ENCODE data around the gene VPS4A.
"Not testable (repeated sequence)": the region's sequence is repeated elsewhere in the genome, so short reads cannot be mapped to it uniquely, and the experiment has no call there.

VPS4A gene

DNA sequence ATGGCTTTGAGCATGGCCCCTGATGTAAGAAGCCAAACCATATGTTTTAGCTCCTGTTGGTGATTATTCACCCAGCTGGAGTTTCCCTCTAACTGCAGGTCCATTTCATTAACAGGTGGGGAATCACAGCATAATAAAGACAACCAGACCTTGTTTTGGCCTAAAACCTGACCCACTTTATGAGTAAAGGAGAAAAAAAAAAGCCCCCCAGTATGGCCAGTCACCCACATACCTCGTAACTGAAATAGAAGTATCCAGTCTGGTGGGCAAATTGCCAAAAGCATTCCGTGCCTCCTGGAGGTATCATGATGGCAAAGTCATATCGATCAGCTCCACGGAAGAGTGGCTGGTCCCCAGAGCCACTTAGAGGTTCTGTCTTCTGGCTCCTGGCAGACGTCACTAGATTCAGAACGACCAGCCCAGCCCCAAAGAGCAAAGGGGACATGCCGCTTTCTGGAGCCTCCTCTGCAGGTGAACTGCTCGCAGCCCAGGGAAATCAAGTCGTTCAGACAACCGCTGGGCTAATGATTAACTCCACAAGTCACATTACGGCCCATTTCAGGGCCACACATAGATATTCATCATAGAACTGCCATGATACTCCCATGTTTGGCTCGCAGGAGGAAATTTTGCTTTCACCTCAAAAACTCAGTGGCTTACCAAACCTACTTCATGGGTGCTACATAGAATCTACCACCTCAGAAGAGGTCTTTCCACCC lies 40.3 kb downstream of the VPS4A start, which contains the start of gene TMED6:
TMED6 (minus strand) TSS at position 478 of the 719 bp plus-strand sequence; CDS start at position 445, 33 bp downstream.
- H3K9ac ChIP-seq (ENCODE audit: low read depth in 1 of 2, low read length in 2 of 2), result peak within 1 kb of the TSS; percentile 0 to 9
- H3K9me3 ChIP-seq (ENCODE audit: control insufficient read depth in 2 of 2, low read length in 2 of 2), result no peaks in the 10 kb centered on the region
- peak within 1 kb of the TSS; percentile 60 to 70 for H3K27ac ChIP-seq (ENCODE audit: low read depth in 2 of 2, low read length in 2 of 2)
- H3K4me3 ChIP-seq (ENCODE audit: low read length in 2 of 2), result peak within 1 kb of the TSS; percentile 11 to 60
- H3K27me3 ChIP-seq (ENCODE audit: control insufficient read depth in 2 of 2, insufficient read depth in 2 of 2, low read length in 2 of 2), result no peaks in the 10 kb centered on the region
- peaks cover 0 to 17% of the 10 kb centered on the region in 2 donors for H3K4me1 ChIP-seq (ENCODE audit: control insufficient read depth in 2 of 2, insufficient read depth in 2 of 2, low read length in 2 of 2)
- peaks cover 10 to 25% of the 10 kb centered on the region in 2 donors for H3K36me3 ChIP-seq (ENCODE audit: control insufficient read depth in 2 of 2, insufficient read depth in 2 of 2, low read length in 2 of 2)

GRCh38 chr16:69360070-69360469 lies 48.9 kb downstream of the VPS4A start:
- H3K27me3 ChIP-seq (ENCODE audit: control insufficient read depth in 2 of 2, insufficient read depth in 2 of 2, low read length in 2 of 2); H3K9me3 ChIP-seq (ENCODE audit: control insufficient read depth in 2 of 2, low read length in 2 of 2); H3K27ac ChIP-seq (ENCODE audit: low read depth in 2 of 2, low read length in 2 of 2); H3K4me1 ChIP-seq (ENCODE audit: control insufficient read depth in 2 of 2, insufficient read depth in 2 of 2, low read length in 2 of 2); H3K4me3 ChIP-seq (ENCODE audit: low read length in 2 of 2); H3K9ac ChIP-seq (ENCODE audit: low read depth in 1 of 2, low read length in 2 of 2): not testable (repeated sequence)
- H3K36me3 ChIP-seq (ENCODE audit: control insufficient read depth in 2 of 2, insufficient read depth in 2 of 2, low read length in 2 of 2), result peaks cover 26 to 30% of the 10 kb centered on the region in 2 donors

DNA sequence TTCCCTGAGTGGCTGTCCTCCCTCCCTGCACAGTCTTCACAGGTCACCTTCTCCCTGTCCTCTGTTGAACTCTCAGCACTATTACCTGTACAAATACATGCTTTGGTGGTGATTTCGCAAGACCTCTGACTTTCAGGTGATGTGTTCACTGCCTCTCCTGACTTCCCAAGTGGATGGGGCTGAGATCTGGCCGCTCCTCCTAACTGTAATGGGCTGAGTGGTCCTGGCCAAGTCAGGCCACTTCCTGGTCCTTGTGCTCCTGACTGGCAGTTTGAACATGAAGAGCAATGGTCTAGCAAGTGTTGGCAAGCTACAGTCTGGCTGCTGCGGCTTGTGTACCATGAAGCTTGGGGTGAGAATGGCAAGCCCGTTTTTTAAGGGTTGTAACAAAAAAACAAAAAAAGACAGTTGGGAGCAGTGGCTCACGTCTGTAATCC lies 52.1 kb downstream of the VPS4A start:
- Histone ChIP-seq H3K36me3 (ENCODE audit: control insufficient read depth in 2 of 2, insufficient read depth in 2 of 2, low read length in 2 of 2) (peaks cover 35 to 43% of the 10 kb centered on the region in 2 donors), H3K27ac (ENCODE audit: low read depth in 2 of 2, low read length in 2 of 2) (no peak overlapping the region), H3K4me3 (ENCODE audit: low read length in 2 of 2) (no peak overlapping the region), H3K9me3 (ENCODE audit: control insufficient read depth in 2 of 2, low read length in 2 of 2) (no peaks in the 10 kb centered on the region), H3K9ac (ENCODE audit: low read depth in 1 of 2, low read length in 2 of 2) (no peak overlapping the region), H3K27me3 (ENCODE audit: control insufficient read depth in 2 of 2, insufficient read depth in 2 of 2, low read length in 2 of 2) (no peaks in the 10 kb centered on the region), H3K4me1 (ENCODE audit: control insufficient read depth in 2 of 2, insufficient read depth in 2 of 2, low read length in 2 of 2) (peaks cover 0 to 4% of the 10 kb centered on the region in 2 donors)

GRCh38 chr16:69364088-69364487 lies 52.9 kb downstream of the VPS4A start:
- Histone ChIP-seq H3K4me1 (ENCODE audit: control insufficient read depth in 2 of 2, insufficient read depth in 2 of 2, low read length in 2 of 2) (peaks cover 0 to 4% of the 10 kb centered on the region in 2 donors), H3K9me3 (ENCODE audit: control insufficient read depth in 2 of 2, low read length in 2 of 2) (no peaks in the 10 kb centered on the region), H3K27me3 (ENCODE audit: control insufficient read depth in 2 of 2, insufficient read depth in 2 of 2, low read length in 2 of 2) (no peaks in the 10 kb centered on the region), H3K4me3 (ENCODE audit: low read length in 2 of 2) (no peak overlapping the region), H3K36me3 (ENCODE audit: control insufficient read depth in 2 of 2, insufficient read depth in 2 of 2, low read length in 2 of 2) (peaks cover 37 to 48% of the 10 kb centered on the region in 2 donors), H3K9ac (ENCODE audit: low read depth in 1 of 2, low read length in 2 of 2) (no peak overlapping the region), H3K27ac (ENCODE audit: low read depth in 2 of 2, low read length in 2 of 2) (no peak overlapping the region)

DNA sequence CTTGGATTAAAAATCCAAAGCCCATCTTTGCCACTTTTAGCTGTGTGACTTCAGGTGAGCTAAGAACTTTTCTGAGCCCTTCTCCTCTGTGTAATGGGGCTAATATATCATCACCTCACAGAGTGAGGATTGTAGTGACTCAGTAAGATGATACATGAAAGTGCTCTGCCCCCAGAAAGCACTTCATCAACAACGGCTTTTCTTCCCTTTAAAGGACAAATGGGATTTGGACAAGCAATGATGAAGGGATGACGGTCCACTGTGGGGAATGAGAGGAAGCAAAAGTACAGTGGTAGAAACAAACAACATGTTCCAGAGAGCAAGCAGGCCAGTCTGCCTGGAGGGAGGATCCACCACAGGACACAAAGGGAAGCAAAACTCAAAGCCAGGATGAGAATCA lies 54.8 kb downstream of the VPS4A start:
- Histone ChIP-seq H3K27ac (ENCODE audit: low read depth in 2 of 2, low read length in 2 of 2) (no peak overlapping the region), H3K36me3 (ENCODE audit: control insufficient read depth in 2 of 2, insufficient read depth in 2 of 2, low read length in 2 of 2) (peaks cover 47 to 63% of the 10 kb centered on the region in 2 donors), H3K4me1 (ENCODE audit: control insufficient read depth in 2 of 2, insufficient read depth in 2 of 2, low read length in 2 of 2) (peaks cover 0 to 4% of the 10 kb centered on the region in 2 donors), H3K4me3 (ENCODE audit: low read length in 2 of 2) (no peak overlapping the region), H3K9me3 (ENCODE audit: control insufficient read depth in 2 of 2, low read length in 2 of 2) (no peaks in the 10 kb centered on the region), H3K27me3 (ENCODE audit: control insufficient read depth in 2 of 2, insufficient read depth in 2 of 2, low read length in 2 of 2) (no peaks in the 10 kb centered on the region), H3K9ac (ENCODE audit: low read depth in 1 of 2, low read length in 2 of 2) (no peak overlapping the region)

DNA sequence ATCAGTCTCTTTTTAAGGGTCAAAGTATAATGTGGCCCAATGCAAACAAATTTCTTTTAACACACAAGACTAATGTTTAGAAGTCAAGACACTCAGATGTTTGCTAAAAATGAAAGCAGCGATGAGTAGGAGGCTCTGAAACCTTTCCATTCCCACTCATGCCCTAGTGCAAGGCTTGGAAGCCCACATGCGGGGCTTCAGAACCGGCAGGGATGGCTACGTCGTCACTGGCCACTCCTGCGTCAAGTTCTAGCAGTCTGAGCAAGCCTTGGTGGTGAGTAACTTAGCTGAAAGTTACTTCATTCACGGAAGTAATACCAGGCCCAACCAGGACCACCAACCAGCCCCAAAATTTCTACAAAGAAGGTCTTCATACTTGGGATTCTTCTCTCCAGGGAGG lies 55.3 kb downstream of the VPS4A start:
- Histone ChIP-seq H3K36me3 (ENCODE audit: control insufficient read depth in 2 of 2, insufficient read depth in 2 of 2, low read length in 2 of 2) (peaks cover 47 to 59% of the 10 kb centered on the region in 2 donors), H3K9ac (ENCODE audit: low read depth in 1 of 2, low read length in 2 of 2) (no peak overlapping the region), H3K27me3 (ENCODE audit: control insufficient read depth in 2 of 2, insufficient read depth in 2 of 2, low read length in 2 of 2) (no peaks in the 10 kb centered on the region), H3K9me3 (ENCODE audit: control insufficient read depth in 2 of 2, low read length in 2 of 2) (no peaks in the 10 kb centered on the region), H3K4me1 (ENCODE audit: control insufficient read depth in 2 of 2, insufficient read depth in 2 of 2, low read length in 2 of 2) (peaks cover 0 to 4% of the 10 kb centered on the region in 2 donors), H3K27ac (ENCODE audit: low read depth in 2 of 2, low read length in 2 of 2) (no peak overlapping the region), H3K4me3 (ENCODE audit: low read length in 2 of 2) (no peak overlapping the region)

DNA sequence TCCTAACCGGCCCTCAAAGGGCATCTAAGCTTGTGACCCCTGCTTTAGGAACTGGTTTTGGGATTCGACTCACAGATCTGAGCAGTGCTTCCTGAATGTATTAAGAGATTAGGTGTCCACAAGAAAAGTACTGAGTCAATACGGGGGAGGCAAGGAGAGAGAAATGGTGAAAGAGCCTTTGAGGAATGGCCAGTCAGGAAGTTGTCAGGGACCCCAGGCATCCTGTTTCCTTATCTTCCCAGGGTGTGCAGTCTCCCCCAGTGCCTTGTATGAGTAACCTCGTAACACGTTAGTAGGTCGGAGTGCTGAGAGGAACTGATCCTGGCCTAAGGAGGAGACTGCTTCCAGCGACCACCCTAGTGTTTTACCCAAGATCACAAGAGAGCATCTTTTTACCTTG lies 56.8 kb downstream of the VPS4A start:
- no peaks in the 10 kb centered on the region for H3K27me3 ChIP-seq (ENCODE audit: control insufficient read depth in 2 of 2, insufficient read depth in 2 of 2, low read length in 2 of 2)
- no peak overlapping the region for H3K4me3 ChIP-seq (ENCODE audit: low read length in 2 of 2)
- H3K9me3 ChIP-seq (ENCODE audit: control insufficient read depth in 2 of 2, low read length in 2 of 2), result no peaks in the 10 kb centered on the region
- H3K9ac ChIP-seq (ENCODE audit: low read depth in 1 of 2, low read length in 2 of 2), result peak overlapping the region in 1 of 2 donors; percentile 6
- H3K27ac ChIP-seq (ENCODE audit: low read depth in 2 of 2, low read length in 2 of 2), result no peak overlapping the region
- peaks cover 47 to 59% of the 10 kb centered on the region in 2 donors for H3K36me3 ChIP-seq (ENCODE audit: control insufficient read depth in 2 of 2, insufficient read depth in 2 of 2, low read length in 2 of 2)
- peaks cover 4 to 9% of the 10 kb centered on the region in 2 donors for H3K4me1 ChIP-seq (ENCODE audit: control insufficient read depth in 2 of 2, insufficient read depth in 2 of 2, low read length in 2 of 2)

GRCh38 chr16:69368866-69369265 lies 57.7 kb downstream of the VPS4A start:
- no peaks in the 10 kb centered on the region for H3K9me3 ChIP-seq (ENCODE audit: control insufficient read depth in 2 of 2, low read length in 2 of 2)
- peaks cover 8 to 15% of the 10 kb centered on the region in 2 donors for H3K4me1 ChIP-seq (ENCODE audit: control insufficient read depth in 2 of 2, insufficient read depth in 2 of 2, low read length in 2 of 2)
- no peak overlapping the region for H3K27ac ChIP-seq (ENCODE audit: low read depth in 2 of 2, low read length in 2 of 2)
- H3K36me3 ChIP-seq (ENCODE audit: control insufficient read depth in 2 of 2, insufficient read depth in 2 of 2, low read length in 2 of 2), result peaks cover 46 to 53% of the 10 kb centered on the region in 2 donors
- no peak overlapping the region for H3K9ac ChIP-seq (ENCODE audit: low read depth in 1 of 2, low read length in 2 of 2)
- no peak overlapping the region for H3K4me3 ChIP-seq (ENCODE audit: low read length in 2 of 2)
- H3K27me3 ChIP-seq (ENCODE audit: control insufficient read depth in 2 of 2, insufficient read depth in 2 of 2, low read length in 2 of 2), result no peaks in the 10 kb centered on the region

DNA sequence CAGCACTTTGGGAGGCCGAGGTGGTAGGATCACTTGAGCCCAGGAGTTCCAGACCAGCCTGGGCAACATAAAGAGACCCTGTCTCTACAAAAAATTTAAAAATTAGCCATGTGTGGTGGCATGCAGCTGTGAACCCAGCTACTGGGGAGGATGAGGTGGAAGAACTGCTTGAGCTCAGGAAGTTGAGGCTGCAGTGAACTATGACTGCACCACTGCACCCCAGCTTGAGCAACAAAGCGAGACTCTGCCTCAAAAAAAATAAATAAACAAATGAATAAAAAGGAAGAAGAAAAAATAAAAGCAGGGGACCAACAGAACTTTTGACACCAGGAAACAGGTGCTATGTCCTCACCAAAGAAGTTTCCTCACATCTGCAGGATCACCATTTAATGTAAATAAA lies 60.4 kb downstream of the VPS4A start:
- no peaks in the 10 kb centered on the region for H3K9me3 ChIP-seq (ENCODE audit: control insufficient read depth in 2 of 2, low read length in 2 of 2)
- H3K36me3 ChIP-seq (ENCODE audit: control insufficient read depth in 2 of 2, insufficient read depth in 2 of 2, low read length in 2 of 2), result peaks cover 26 to 37% of the 10 kb centered on the region in 2 donors
- H3K9ac ChIP-seq (ENCODE audit: low read depth in 1 of 2, low read length in 2 of 2), result no peak overlapping the region
- H3K27ac ChIP-seq (ENCODE audit: low read depth in 2 of 2, low read length in 2 of 2), result no peak overlapping the region
- no peak overlapping the region for H3K4me3 ChIP-seq (ENCODE audit: low read length in 2 of 2)
- H3K4me1 ChIP-seq (ENCODE audit: control insufficient read depth in 2 of 2, insufficient read depth in 2 of 2, low read length in 2 of 2), result peaks cover 8 to 16% of the 10 kb centered on the region in 2 donors
- H3K27me3 ChIP-seq (ENCODE audit: control insufficient read depth in 2 of 2, insufficient read depth in 2 of 2, low read length in 2 of 2), result no peaks in the 10 kb centered on the region

DNA sequence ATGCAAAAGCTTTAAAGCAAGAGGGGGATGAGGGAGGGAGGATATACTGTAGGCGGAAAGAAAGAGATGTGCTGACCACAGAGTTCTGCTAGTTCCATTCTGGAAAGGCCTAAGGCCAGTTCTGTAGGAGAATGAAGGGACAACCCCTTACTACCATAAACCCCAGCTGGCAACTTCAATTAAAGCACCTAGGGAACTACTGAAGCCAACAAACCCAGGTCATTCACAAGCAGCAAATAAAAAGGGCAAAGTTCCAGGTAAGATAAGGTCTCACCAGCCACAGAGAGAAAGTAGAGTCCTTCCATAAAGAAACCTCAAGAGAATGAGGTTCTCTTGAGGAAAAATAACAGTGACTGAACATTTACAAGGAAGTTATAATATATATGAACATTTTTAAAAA lies 61.9 kb downstream of the VPS4A start:
- H3K4me3 ChIP-seq (ENCODE audit: low read length in 2 of 2), result no peak overlapping the region
- H3K27ac ChIP-seq (ENCODE audit: low read depth in 2 of 2, low read length in 2 of 2), result peak overlapping the region in 1 of 2 donors; percentile 7
- H3K9ac ChIP-seq (ENCODE audit: low read depth in 1 of 2, low read length in 2 of 2), result no peak overlapping the region
- H3K27me3 ChIP-seq (ENCODE audit: control insufficient read depth in 2 of 2, insufficient read depth in 2 of 2, low read length in 2 of 2), result no peaks in the 10 kb centered on the region
- peaks cover 8 to 16% of the 10 kb centered on the region in 2 donors for H3K4me1 ChIP-seq (ENCODE audit: control insufficient read depth in 2 of 2, insufficient read depth in 2 of 2, low read length in 2 of 2)
- peaks cover 18 to 24% of the 10 kb centered on the region in 2 donors for H3K36me3 ChIP-seq (ENCODE audit: control insufficient read depth in 2 of 2, insufficient read depth in 2 of 2, low read length in 2 of 2)
- H3K9me3 ChIP-seq (ENCODE audit: control insufficient read depth in 2 of 2, low read length in 2 of 2), result no peaks in the 10 kb centered on the region

All from mucosa of rectum (tissue), 2 donors.